Measurements from ENCODE around the gene TMEM126B. TPM values are rescaled to one million over a fixed set of nuclear protein-coding genes. Genes with fewer than 3 reads are reported as not detected.

The TMEM126B gene
- total and polyA plus RNA-seq, 2 of the 13 experiments (the other 11 are each of a cell fraction or from before 2014, with no cell fraction given), result 33.6 to 54.8 TPM

DNA sequence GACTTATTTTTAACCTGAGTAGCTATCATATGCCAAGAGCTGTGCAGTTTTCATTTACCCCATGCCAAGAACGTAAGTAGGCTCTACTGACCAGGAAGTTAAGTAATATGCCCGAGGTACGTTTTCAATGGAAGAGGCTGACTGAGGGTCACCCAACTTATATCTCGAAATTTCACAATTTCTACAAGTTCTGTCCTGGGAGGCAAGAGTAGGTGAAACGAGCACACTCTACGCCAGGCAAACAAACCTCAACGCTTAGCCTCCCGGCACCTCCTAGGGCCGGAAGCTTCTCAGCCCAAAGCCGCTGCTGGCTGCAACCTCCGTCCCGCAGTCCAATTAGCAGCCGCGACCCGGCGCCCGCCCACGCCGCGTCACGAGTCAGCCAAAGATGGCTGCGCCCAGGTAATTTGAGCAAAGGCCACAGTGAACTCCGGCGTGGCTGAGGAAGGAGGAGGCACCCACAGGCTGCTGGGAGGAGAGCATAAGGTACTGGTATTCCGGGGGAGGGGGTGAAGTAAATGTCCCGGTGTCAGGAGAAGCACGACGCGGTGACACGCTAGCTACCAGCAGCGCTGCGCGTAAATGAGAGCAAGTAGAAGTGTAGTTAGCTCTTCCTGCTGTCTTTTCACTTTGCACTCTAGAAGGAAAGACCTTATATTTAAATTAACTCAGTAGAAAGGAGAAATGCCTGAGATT lies 19.4 kb downstream of the TMEM126B start, which contains the start of gene TMEM126A (continued):
- TF ChIP-seq CREB1 (IDR thresholded peaks at IDR 0.05) (peak; percentile 86), CREB1 (CRISPR knock-in tag; IDR thresholded peaks at IDR 0.05) (peak; percentile 96), CENPT (CRISPR knock-in tag; IDR thresholded peaks at IDR 0.05; ENCODE audit: low read depth) (no peak), TAF15 (IDR thresholded peaks at IDR 0.05; ENCODE audit: low read depth, low read length, poor library complexity, severe bottlenecking) (no peak), MAF1 (CRISPR knock-in tag; IDR thresholded peaks at IDR 0.05; ENCODE audit: borderline replicate concordance) (no peak), SIX4 (CRISPR knock-in tag; IDR thresholded peaks at IDR 0.05) (peak; percentile 16; the same call in 1 of the 2 replicates), KLF15 (CRISPR knock-in tag; IDR thresholded peaks at IDR 0.05; ENCODE audit: borderline replicate concordance) (no peak), ZNF747 (CRISPR knock-in tag; IDR thresholded peaks at IDR 0.05; ENCODE audit: borderline replicate concordance) (peak; percentile 87; the same call in 1 of the 2 replicates), ZNF234 (CRISPR knock-in tag; conservative IDR thresholded peaks at IDR 0.05) (no peak), ZNF496 (CRISPR knock-in tag; IDR thresholded peaks at IDR 0.05; ENCODE audit: insufficient replicate concordance) (no peak), RNF2 (conservative IDR thresholded peaks at IDR 0.05; ENCODE audit: low read depth) (no peak)
- TF ChIP-seq, protein P1, sequence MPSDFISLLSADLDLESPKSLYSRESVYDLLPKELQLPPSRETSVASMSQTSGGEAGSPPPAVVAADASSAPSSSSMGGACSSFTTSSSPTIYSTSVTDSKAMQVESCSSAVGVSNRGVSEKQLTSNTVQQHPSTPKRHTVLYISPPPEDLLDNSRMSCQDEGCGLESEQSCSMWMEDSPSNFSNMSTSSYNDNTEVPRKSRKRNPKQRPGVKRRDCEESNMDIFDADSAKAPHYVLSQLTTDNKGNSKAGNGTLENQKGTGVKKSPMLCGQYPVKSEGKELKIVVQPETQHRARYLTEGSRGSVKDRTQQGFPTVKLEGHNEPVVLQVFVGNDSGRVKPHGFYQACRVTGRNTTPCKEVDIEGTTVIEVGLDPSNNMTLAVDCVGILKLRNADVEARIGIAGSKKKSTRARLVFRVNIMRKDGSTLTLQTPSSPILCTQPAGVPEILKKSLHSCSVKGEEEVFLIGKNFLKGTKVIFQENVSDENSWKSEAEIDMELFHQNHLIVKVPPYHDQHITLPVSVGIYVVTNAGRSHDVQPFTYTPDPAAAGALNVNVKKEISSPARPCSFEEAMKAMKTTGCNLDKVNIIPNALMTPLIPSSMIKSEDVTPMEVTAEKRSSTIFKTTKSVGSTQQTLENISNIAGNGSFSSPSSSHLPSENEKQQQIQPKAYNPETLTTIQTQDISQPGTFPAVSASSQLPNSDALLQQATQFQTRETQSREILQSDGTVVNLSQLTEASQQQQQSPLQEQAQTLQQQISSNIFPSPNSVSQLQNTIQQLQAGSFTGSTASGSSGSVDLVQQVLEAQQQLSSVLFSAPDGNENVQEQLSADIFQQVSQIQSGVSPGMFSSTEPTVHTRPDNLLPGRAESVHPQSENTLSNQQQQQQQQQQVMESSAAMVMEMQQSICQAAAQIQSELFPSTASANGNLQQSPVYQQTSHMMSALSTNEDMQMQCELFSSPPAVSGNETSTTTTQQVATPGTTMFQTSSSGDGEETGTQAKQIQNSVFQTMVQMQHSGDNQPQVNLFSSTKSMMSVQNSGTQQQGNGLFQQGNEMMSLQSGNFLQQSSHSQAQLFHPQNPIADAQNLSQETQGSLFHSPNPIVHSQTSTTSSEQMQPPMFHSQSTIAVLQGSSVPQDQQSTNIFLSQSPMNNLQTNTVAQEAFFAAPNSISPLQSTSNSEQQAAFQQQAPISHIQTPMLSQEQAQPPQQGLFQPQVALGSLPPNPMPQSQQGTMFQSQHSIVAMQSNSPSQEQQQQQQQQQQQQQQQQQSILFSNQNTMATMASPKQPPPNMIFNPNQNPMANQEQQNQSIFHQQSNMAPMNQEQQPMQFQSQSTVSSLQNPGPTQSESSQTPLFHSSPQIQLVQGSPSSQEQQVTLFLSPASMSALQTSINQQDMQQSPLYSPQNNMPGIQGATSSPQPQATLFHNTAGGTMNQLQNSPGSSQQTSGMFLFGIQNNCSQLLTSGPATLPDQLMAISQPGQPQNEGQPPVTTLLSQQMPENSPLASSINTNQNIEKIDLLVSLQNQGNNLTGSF (CRISPR knock-in tag; IDR thresholded peaks at IDR 0.05), result no peak
- TF ChIP-seq, protein P2, sequence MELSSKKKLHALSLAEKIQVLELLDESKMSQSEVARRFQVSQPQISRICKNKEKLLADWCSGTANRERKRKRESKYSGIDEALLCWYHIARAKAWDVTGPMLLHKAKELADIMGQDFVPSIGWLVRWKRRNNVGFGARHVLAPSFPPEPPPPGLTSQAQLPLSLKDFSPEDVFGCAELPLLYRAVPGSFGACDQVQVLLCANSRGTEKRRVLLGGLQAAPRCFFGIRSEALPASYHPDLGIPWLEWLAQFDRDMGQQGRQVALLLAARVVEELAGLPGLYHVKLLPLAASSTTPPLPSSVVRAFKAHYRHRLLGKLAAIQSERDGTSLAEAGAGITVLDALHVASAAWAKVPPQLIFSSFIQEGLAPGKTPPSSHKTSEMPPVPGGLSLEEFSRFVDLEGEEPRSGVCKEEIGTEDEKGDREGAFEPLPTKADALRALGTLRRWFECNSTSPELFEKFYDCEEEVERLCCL (CRISPR knock-in tag; IDR thresholded peaks at IDR 0.05; ENCODE audit: borderline replicate concordance), result no peak
- TF ChIP-seq, protein P3, sequence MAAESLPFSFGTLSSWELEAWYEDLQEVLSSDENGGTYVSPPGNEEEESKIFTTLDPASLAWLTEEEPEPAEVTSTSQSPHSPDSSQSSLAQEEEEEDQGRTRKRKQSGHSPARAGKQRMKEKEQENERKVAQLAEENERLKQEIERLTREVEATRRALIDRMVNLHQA (CRISPR knock-in tag; IDR thresholded peaks at IDR 0.05), result no peak
- TF ChIP-seq, protein P4, sequence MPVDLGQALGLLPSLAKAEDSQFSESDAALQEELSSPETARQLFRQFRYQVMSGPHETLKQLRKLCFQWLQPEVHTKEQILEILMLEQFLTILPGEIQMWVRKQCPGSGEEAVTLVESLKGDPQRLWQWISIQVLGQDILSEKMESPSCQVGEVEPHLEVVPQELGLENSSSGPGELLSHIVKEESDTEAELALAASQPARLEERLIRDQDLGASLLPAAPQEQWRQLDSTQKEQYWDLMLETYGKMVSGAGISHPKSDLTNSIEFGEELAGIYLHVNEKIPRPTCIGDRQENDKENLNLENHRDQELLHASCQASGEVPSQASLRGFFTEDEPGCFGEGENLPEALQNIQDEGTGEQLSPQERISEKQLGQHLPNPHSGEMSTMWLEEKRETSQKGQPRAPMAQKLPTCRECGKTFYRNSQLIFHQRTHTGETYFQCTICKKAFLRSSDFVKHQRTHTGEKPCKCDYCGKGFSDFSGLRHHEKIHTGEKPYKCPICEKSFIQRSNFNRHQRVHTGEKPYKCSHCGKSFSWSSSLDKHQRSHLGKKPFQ (CRISPR knock-in tag; IDR thresholded peaks at IDR 0.05; ENCODE audit: insufficient replicate concordance), result no peak
- TF ChIP-seq, protein P5, sequence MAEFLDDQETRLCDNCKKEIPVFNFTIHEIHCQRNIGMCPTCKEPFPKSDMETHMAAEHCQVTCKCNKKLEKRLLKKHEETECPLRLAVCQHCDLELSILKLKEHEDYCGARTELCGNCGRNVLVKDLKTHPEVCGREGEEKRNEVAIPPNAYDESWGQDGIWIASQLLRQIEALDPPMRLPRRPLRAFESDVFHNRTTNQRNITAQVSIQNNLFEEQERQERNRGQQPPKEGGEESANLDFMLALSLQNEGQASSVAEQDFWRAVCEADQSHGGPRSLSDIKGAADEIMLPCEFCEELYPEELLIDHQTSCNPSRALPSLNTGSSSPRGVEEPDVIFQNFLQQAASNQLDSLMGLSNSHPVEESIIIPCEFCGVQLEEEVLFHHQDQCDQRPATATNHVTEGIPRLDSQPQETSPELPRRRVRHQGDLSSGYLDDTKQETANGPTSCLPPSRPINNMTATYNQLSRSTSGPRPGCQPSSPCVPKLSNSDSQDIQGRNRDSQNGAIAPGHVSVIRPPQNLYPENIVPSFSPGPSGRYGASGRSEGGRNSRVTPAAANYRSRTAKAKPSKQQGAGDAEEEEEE (CRISPR knock-in tag; IDR thresholded peaks at IDR 0.05; ENCODE audit: borderline replicate concordance), result no peak
